Activated naive CD8-positive, alpha-beta T cell treated with anti-CD3 and anti-CD28 coated beads, Interleukin-2, amount 50 U/mL, for 24 hours (primary cell): ENCODE measurements around the gene CACNG6.
"Not testable (repeated sequence)": the region's sequence is repeated elsewhere in the genome, so short reads cannot be mapped to it uniquely, and the experiment has no call there.

Source experiments
- ATAC-seq: fragments of 150-1000 bp; cut with Tn5 transposase; one replicate; pipeline ENCODE4 v1.10.0; 2021
- DNase-seq: peaks from one replicate; pipeline ENCODE4 v3.0.0; 2021
- H3K27ac Mint-ChIP-seq: one replicate; pipeline ENCODE4 v1.8.0; 2021; ENCODE audit warnings: mild to moderate bottlenecking, mixed read lengths
- H3K27me3 Mint-ChIP-seq: one replicate; pipeline ENCODE4 v1.8.0; 2021; ENCODE audit warnings: mixed read lengths
- H3K36me3 Mint-ChIP-seq: one replicate; pipeline ENCODE4 v1.8.0; 2021; ENCODE audit warnings: low read depth, mixed read lengths
- H3K4me1 Mint-ChIP-seq: one replicate; pipeline ENCODE4 v1.8.0; 2021; ENCODE audit warnings: mixed read lengths
- H3K4me3 Mint-ChIP-seq: one replicate; pipeline ENCODE4 v1.8.0; 2021; ENCODE audit warnings: mild to moderate bottlenecking, moderate library complexity, mixed read lengths
- H3K9me3 Mint-ChIP-seq: one replicate; pipeline ENCODE4 v1.8.0; 2021; ENCODE audit warnings: mixed read lengths

The CACNG6 gene, protein sequence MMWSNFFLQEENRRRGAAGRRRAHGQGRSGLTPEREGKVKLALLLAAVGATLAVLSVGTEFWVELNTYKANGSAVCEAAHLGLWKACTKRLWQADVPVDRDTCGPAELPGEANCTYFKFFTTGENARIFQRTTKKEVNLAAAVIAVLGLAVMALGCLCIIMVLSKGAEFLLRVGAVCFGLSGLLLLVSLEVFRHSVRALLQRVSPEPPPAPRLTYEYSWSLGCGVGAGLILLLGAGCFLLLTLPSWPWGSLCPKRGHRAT

DNA sequence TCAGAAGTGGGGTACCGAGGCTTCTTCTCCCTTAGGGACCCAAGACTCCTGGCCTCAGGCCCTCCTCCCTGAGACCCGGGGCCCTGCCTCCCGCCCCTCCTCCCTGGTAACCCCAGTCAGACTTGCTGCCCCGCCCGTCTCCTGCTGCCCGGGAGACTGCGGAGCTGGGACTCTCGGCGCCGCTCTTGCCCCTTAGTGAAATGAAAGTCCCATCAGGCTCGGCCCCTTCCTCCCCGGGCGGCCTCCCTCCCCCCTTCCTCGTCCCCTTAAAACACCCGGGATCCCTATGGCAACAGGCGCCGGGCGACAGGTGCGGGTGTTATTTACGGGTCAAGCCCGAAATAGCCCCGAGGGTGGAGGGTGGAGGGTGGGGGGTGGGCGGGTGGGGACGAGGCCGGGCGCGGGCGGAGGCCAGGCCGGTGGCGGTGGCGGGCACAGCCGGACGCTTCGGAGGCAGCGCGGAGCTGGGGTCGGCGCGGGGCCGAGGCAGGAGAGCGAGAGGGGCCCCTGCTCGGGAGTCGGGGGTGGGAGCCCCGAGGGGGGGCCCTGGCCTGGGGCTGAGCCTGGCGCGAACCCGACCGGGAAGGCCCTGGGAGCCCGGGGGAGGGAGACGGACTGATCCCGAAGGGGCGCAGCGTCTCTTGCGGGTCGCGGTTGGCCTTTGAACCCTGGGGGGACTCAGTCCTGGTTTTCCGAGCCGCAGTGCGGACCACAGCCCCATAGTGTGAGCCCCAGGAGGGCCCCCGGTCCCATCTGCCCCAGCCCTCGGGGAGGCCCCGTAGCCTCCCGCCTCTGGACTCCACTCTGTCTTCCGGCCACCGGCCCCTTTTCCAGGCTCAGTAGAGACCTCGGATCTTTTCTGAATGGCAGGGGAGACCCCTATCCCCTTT is at the start of gene CACNG6:
CACNG6 (plus strand) TSS at position 414 of the 890 bp plus-strand sequence. CDS start 1,241 bp downstream, outside the sequence.
- no peaks in the 10 kb centered on the region for H3K36me3 Mint-ChIP-seq
- no peak within 1 kb of the TSS for H3K4me3 Mint-ChIP-seq
- H3K27me3 Mint-ChIP-seq, result peaks cover 50% of the 10 kb centered on the region
- DNase-seq (no peak), ATAC-seq (no peak)
- no peaks in the 10 kb centered on the region for H3K9me3 Mint-ChIP-seq
- no peak within 1 kb of the TSS for H3K27ac Mint-ChIP-seq
- H3K4me1 Mint-ChIP-seq, result peaks cover 5% of the 10 kb centered on the region

DNA sequence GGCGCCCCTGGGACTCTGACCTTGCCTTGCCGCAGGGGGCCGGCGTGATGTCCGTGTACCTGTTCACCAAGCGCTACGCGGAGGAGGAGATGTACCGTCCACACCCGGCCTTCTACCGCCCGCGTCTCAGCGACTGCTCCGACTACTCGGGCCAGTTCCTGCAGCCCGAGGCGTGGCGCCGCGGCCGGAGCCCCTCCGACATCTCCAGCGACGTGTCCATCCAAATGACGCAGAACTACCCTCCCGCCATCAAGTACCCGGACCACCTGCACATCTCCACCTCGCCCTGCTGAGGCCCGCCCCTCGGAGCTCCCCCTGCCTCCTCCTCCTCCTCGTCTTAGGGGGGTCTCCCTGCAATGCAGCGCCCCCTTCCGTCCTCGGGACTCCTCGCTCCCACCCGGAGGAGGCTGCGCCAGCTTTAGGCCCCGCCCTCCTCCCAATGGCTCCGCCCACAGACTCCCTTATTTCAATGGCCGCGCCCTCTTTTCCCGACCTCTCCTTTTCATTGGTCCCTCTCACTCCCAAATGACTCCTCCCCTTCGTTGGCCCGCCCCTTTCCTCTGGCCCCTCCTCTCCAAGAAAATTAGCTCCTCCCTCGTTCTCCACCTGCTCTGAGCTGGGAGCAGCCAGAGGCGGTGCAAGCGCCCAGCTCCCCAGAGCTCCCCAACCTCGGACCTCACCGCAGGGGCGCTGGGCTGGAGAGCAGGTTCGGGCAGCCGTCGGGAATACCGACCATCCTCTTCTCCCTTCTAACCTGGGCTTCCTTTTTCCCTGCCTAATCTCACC is 49.2 kb upstream of the CACNG6 start:
- H3K9me3 Mint-ChIP-seq, result no peaks in the 10 kb centered on the region
- H3K27me3 Mint-ChIP-seq, result peaks cover 58% of the 10 kb centered on the region

DNA sequence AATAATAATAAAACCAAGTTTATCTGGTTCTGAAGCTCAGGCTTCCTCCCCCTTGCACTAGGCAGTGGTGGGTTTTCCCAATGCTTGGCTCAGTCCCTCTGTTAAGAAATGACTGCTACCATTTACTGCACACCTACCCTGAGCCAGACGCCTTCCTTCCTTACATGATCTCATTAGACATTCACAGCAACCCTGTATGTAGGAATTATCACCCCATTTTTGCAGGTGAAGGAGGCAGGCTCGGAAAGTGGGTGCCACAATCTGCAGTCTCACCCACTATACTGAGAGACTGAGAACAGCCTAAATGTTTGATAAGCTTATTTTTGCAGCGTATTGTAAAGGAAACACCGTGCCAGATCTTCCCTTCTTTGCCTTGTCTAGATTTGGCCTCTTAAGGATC is 47.0 kb upstream of the CACNG6 start:
- DNase-seq (no peak), ATAC-seq (no peak)
- Mint-ChIP-seq H3K9me3 (no peaks in the 10 kb centered on the region), H3K4me3 (no peak overlapping the region), H3K4me1 (peaks cover 2% of the 10 kb centered on the region), H3K36me3 (no peaks in the 10 kb centered on the region), H3K27ac (no peak overlapping the region), H3K27me3 (peaks cover 53% of the 10 kb centered on the region)

More for the DNA sequence above, 49.2 kb upstream of the CACNG6 start:
- Mint-ChIP-seq H3K4me1 (peaks cover 2% of the 10 kb centered on the region), H3K36me3 (no peaks in the 10 kb centered on the region), H3K4me3 (no peak overlapping the region), H3K27ac (no peak overlapping the region)
- DNase-seq (peak; percentile 14), ATAC-seq (no peak)

DNA sequence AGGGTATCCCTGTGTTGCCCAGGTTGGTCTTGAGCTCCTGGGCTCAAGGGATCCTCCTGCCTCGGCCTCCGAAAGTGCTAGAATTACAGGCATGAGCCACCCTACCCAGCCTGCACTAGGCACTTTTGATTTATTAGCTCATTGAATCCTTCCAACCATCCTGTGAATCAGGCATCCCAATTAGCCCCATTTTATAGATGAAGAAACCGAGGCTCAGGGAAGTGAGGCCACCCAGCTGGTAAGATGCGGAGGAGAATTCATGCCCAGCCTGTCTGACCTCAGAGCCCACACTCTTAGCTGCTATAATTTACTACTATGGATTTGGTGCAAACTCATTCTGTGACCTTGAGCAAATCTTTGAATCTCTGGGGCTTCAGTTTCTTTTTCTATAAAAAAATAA is 46.5 kb upstream of the CACNG6 start:
- H3K27ac Mint-ChIP-seq, result no peak overlapping the region
- peaks cover 53% of the 10 kb centered on the region for H3K27me3 Mint-ChIP-seq
- no peak for DNase-seq
- no peak overlapping the region for H3K4me3 Mint-ChIP-seq
- H3K9me3 Mint-ChIP-seq, result no peaks in the 10 kb centered on the region
- ATAC-seq, result no peak
- no peaks in the 10 kb centered on the region for H3K36me3 Mint-ChIP-seq
- H3K4me1 Mint-ChIP-seq, result peaks cover 2% of the 10 kb centered on the region

DNA sequence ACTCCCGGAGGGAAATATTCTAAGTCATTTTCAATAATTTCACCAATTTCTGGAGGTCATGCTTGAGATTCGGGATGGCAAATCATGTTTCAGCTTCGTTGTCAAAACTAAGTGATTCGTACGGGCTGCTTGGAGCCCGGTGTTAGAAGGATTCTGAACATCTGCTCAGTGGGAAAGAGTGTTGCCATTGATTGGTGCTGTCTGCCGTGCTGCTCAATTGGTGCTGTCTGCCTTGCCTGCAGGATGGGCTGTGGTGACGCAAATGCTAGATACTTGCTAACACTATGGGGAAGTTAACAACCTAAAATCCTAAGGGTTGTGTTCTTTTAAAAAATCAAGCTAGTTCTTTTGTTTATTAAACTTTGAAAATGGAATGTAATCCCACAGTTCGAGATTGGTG is 46.0 kb upstream of the CACNG6 start:
- no peak overlapping the region for H3K4me3 Mint-ChIP-seq
- DNase-seq (no peak), ATAC-seq (no peak)
- H3K9me3 Mint-ChIP-seq, result no peaks in the 10 kb centered on the region
- no peaks in the 10 kb centered on the region for H3K36me3 Mint-ChIP-seq
- peaks cover 51% of the 10 kb centered on the region for H3K27me3 Mint-ChIP-seq
- peaks cover 2% of the 10 kb centered on the region for H3K4me1 Mint-ChIP-seq
- H3K27ac Mint-ChIP-seq, result no peak overlapping the region

DNA sequence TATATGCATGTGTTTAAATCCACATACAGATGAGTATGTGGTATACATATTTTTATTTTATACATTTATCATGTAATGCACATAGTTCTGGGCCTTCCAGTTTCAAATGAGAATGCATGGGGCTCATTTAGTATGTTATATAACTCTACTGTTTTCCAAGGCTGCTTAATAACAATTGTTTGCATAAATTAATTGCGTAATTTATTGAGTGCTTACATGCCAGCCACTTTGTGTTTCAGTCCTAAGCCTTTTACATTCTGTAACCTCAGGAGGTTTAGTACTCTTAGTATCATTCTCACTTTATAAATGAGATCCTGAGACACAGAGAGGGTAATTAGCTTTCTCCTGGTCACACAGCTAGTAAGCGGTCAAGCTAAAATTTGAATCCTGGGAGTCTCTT is 45.4 kb upstream of the CACNG6 start:
- ATAC-seq (no peak), DNase-seq (no peak)
- Mint-ChIP-seq H3K4me3 (no peak overlapping the region), H3K4me1 (peaks cover 2% of the 10 kb centered on the region), H3K27ac (no peak overlapping the region), H3K36me3 (no peaks in the 10 kb centered on the region), H3K27me3 (peaks cover 48% of the 10 kb centered on the region), H3K9me3 (no peaks in the 10 kb centered on the region)

DNA sequence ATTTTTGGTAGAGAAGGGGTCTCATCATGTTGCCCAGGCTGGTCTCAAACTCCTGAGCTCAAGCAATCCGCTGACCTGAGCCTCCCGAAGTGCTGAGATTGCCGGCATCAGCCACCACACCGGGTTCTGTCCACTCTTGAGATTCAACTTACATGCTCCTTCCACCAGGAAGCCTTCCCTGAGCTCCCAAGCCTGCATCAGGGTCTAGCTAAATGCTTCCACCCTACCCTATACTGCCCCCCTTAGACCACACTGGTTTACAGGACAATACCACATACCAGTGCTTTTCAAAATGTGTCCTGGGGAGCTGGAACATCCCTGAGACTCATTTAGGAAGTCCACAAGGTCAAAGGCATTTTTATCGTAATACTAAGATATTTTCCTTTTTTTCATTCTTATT is 43.8 kb upstream of the CACNG6 start:
- ATAC-seq (no peak), DNase-seq (no peak)
- H3K27me3 Mint-ChIP-seq, result peaks cover 45% of the 10 kb centered on the region
- no peaks in the 10 kb centered on the region for H3K9me3 Mint-ChIP-seq
- no peaks in the 10 kb centered on the region for H3K36me3 Mint-ChIP-seq
- H3K4me3 Mint-ChIP-seq, result no peak overlapping the region
- H3K27ac Mint-ChIP-seq, result no peak overlapping the region
- peaks cover 2% of the 10 kb centered on the region for H3K4me1 Mint-ChIP-seq

DNA sequence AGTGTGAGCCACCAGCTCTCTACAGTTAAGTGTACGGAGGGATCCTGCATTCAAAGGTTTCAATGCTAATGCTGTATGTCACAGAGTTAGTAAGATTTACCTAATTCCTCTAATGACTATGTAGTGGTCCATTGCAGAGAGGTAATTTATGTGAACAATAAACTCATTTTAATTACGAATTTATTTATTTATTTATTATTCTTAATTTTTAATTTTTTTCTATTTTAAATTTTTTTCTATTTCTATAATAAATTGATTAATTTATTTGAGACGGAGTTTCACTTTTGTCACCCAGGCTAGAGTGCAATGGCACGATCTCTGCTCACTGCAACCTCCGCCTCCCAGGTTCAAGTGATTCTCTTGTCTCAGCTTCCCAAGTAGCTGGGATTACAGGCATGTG is 42.8 kb upstream of the CACNG6 start:
- H3K9me3 Mint-ChIP-seq, ATAC-seq, DNase-seq, H3K4me3 Mint-ChIP-seq, H3K36me3 Mint-ChIP-seq, H3K4me1 Mint-ChIP-seq, H3K27ac Mint-ChIP-seq: not testable (repeated sequence)
- peaks cover 37% of the 10 kb centered on the region for H3K27me3 Mint-ChIP-seq

DNA sequence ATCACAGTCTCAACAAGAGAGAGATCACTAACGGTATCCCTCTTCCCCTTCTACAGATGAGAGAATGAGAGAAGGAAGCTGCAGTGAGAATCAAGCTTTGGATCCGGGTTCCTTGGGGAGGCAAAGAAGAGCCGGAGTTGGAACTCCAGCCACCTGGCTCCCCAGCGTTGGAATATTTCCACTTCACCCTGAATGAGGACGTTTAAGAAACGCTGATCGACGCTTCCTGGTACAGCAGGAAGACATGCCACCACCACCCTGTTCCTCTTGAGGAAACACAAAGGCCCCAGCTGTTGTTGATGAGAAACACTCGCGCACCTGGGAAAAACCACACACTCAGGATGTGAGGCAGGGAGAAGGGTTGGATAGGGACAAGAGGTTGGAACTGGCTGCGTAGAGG is 40.0 kb upstream of the CACNG6 start:
- H3K4me3 Mint-ChIP-seq, result no peak overlapping the region

DNA sequence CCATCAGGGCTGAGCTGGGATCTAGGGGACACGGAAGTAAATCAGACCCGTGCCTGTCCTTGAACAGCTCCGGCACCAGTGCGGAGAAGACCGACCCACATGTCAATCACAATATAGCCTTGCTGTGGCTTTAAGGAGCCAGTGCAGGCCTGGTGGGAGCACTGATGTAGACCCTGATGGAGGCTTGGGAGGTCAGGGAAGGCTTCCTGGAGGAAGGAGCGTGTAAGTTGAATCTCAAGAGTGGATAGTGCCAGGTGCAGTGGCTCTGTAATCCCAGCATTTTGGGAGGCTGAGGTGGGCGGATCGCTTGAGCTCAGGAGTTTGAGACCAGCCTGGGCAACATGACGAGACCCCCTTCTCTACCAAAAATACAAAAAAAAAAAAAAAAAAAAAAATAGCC is 39.5 kb upstream of the CACNG6 start:
- Mint-ChIP-seq H3K4me3 (no peak overlapping the region), H3K36me3 (no peaks in the 10 kb centered on the region), H3K27ac (no peak overlapping the region), H3K4me1 (no peaks in the 10 kb centered on the region), H3K9me3 (no peaks in the 10 kb centered on the region), H3K27me3 (peaks cover 36% of the 10 kb centered on the region)
- DNase-seq, result no peak
- no peak for ATAC-seq

More for the DNA sequence above, 40.0 kb upstream of the CACNG6 start:
- no peak overlapping the region for H3K27ac Mint-ChIP-seq
- no peak for DNase-seq
- H3K36me3 Mint-ChIP-seq, result no peaks in the 10 kb centered on the region
- no peak for ATAC-seq
- no peaks in the 10 kb centered on the region for H3K4me1 Mint-ChIP-seq
- H3K9me3 Mint-ChIP-seq, result no peaks in the 10 kb centered on the region
- H3K27me3 Mint-ChIP-seq, result peaks cover 32% of the 10 kb centered on the region

DNA sequence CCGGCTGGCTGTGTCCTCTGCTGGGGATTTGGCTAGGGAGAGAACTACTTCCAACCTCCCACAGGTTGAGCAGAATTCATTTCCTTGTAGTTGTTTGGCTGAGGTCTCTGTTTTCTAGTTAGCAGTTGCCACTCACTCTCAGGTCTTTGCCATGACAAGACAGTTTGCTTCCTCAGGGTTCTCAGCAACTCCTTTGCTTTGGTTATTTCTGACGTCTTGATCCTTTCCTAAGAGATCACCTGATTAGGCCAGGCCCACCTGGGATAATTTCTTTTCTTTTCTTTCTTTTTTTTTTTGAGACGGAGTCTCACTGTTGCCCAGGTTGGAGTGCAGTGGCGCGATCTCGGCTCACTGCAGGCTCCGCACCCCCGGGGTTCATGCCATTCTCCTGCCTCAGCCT is 38.1 kb upstream of the CACNG6 start:
- no peak for DNase-seq
- no peaks in the 10 kb centered on the region for H3K36me3 Mint-ChIP-seq
- ATAC-seq, result no peak
- no peak overlapping the region for H3K27ac Mint-ChIP-seq
- H3K4me3 Mint-ChIP-seq, result no peak overlapping the region
- H3K9me3 Mint-ChIP-seq, result no peaks in the 10 kb centered on the region
- peaks cover 38% of the 10 kb centered on the region for H3K27me3 Mint-ChIP-seq
- no peaks in the 10 kb centered on the region for H3K4me1 Mint-ChIP-seq

DNA sequence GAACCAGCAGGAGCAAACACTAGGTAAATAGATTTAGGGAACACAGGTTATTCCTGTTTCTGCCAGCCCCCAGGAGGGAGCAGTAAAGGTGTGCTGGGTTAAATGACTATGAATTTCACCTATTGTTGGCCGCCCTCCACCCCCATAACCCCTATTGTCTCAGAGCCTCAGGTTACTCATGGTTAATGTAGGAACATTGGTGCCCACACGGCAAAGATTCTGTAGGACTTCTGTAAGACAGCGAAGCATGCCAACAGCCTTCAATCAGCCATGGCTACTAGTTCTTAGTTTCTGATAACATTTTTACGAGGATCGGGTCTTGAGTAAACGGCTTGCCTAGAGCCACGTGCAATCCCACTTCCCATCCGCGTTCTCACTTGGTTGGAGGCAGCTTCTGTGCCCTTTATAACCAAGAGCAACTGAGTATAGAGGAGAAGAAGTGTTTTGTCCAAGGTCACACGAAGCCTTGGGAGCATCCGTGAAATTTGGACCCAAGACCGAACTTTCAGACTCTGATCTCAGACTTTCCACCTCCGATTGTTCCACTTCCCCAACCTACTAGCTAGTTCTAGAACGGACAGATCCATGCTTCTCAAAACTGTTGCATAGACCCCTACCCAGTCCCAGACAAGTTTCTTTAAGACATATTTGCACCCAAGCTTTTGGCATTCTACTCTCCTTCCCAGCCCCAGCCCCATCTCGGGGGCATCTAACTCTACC is 33.8 kb upstream of the CACNG6 start:
- no peaks in the 10 kb centered on the region for H3K9me3 Mint-ChIP-seq
- no peak for DNase-seq
- peaks cover 62% of the 10 kb centered on the region for H3K27me3 Mint-ChIP-seq
- no peak overlapping the region for H3K27ac Mint-ChIP-seq
- no peak for ATAC-seq
- H3K4me3 Mint-ChIP-seq, result no peak overlapping the region
- no peaks in the 10 kb centered on the region for H3K36me3 Mint-ChIP-seq
- H3K4me1 Mint-ChIP-seq, result peaks cover 3% of the 10 kb centered on the region

DNA sequence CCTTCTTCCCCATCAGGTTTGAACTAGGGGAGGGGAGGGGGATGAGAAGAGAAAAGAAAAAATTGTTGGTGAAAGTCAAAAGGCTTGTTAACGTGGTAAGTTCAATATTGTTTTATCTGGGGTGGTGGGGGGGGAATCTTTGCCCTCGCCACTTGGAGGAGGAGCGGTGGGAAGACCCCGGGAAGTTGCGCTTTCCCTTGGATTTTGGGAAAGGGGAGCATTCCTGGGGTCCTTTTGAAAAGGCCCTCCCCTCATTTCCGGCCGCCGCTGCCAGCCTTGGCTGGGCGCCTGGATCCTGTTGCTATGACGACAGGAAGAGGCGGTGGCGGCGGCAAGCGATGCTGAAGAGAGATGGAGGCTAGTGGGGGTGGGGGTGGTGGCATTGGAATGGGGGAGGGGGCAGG is 33.3 kb upstream of the CACNG6 start:
- DNase-seq (no peak), ATAC-seq (no peak)
- Mint-ChIP-seq H3K9me3 (no peaks in the 10 kb centered on the region), H3K27ac (no peak overlapping the region), H3K4me1 (peaks cover 3% of the 10 kb centered on the region), H3K27me3 (peaks cover 63% of the 10 kb centered on the region), H3K36me3 (no peaks in the 10 kb centered on the region), H3K4me3 (no peak overlapping the region)
